ENCODE measurements around the gene SLC7A7. TPM values are rescaled to one million over a fixed set of nuclear protein-coding genes. Genes with fewer than 3 reads are reported as not detected.

The SLC7A7 gene
- total and polyA plus RNA-seq, 9 of the 15 experiments (the other 6 are each of a cell fraction or from before 2014, with no cell fraction given) = 0.07 to 0.68 (median 0.41) TPM

- TF ChIP-seq, protein P1, sequence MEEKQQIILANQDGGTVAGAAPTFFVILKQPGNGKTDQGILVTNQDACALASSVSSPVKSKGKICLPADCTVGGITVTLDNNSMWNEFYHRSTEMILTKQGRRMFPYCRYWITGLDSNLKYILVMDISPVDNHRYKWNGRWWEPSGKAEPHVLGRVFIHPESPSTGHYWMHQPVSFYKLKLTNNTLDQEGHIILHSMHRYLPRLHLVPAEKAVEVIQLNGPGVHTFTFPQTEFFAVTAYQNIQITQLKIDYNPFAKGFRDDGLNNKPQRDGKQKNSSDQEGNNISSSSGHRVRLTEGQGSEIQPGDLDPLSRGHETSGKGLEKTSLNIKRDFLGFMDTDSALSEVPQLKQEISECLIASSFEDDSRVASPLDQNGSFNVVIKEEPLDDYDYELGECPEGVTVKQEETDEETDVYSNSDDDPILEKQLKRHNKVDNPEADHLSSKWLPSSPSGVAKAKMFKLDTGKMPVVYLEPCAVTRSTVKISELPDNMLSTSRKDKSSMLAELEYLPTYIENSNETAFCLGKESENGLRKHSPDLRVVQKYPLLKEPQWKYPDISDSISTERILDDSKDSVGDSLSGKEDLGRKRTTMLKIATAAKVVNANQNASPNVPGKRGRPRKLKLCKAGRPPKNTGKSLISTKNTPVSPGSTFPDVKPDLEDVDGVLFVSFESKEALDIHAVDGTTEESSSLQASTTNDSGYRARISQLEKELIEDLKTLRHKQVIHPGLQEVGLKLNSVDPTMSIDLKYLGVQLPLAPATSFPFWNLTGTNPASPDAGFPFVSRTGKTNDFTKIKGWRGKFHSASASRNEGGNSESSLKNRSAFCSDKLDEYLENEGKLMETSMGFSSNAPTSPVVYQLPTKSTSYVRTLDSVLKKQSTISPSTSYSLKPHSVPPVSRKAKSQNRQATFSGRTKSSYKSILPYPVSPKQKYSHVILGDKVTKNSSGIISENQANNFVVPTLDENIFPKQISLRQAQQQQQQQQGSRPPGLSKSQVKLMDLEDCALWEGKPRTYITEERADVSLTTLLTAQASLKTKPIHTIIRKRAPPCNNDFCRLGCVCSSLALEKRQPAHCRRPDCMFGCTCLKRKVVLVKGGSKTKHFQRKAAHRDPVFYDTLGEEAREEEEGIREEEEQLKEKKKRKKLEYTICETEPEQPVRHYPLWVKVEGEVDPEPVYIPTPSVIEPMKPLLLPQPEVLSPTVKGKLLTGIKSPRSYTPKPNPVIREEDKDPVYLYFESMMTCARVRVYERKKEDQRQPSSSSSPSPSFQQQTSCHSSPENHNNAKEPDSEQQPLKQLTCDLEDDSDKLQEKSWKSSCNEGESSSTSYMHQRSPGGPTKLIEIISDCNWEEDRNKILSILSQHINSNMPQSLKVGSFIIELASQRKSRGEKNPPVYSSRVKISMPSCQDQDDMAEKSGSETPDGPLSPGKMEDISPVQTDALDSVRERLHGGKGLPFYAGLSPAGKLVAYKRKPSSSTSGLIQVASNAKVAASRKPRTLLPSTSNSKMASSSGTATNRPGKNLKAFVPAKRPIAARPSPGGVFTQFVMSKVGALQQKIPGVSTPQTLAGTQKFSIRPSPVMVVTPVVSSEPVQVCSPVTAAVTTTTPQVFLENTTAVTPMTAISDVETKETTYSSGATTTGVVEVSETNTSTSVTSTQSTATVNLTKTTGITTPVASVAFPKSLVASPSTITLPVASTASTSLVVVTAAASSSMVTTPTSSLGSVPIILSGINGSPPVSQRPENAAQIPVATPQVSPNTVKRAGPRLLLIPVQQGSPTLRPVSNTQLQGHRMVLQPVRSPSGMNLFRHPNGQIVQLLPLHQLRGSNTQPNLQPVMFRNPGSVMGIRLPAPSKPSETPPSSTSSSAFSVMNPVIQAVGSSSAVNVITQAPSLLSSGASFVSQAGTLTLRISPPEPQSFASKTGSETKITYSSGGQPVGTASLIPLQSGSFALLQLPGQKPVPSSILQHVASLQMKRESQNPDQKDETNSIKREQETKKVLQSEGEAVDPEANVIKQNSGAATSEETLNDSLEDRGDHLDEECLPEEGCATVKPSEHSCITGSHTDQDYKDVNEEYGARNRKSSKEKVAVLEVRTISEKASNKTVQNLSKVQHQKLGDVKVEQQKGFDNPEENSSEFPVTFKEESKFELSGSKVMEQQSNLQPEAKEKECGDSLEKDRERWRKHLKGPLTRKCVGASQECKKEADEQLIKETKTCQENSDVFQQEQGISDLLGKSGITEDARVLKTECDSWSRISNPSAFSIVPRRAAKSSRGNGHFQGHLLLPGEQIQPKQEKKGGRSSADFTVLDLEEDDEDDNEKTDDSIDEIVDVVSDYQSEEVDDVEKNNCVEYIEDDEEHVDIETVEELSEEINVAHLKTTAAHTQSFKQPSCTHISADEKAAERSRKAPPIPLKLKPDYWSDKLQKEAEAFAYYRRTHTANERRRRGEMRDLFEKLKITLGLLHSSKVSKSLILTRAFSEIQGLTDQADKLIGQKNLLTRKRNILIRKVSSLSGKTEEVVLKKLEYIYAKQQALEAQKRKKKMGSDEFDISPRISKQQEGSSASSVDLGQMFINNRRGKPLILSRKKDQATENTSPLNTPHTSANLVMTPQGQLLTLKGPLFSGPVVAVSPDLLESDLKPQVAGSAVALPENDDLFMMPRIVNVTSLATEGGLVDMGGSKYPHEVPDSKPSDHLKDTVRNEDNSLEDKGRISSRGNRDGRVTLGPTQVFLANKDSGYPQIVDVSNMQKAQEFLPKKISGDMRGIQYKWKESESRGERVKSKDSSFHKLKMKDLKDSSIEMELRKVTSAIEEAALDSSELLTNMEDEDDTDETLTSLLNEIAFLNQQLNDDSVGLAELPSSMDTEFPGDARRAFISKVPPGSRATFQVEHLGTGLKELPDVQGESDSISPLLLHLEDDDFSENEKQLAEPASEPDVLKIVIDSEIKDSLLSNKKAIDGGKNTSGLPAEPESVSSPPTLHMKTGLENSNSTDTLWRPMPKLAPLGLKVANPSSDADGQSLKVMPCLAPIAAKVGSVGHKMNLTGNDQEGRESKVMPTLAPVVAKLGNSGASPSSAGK (IDR thresholded peaks at IDR 0.05) = peak; percentile 95
- TF ChIP-seq TCF15 (CRISPR knock-in tag; IDR thresholded peaks at IDR 0.05) (no peak), XRCC5 (IDR thresholded peaks at IDR 0.05; ENCODE audit: low read depth, low read length) (no peak), ZNF589 (CRISPR knock-in tag; IDR thresholded peaks at IDR 0.05; ENCODE audit: low read depth) (peak; percentile 77; the same call in 1 of the 2 replicates), CCNT2 (IDR thresholded peaks at IDR 0.05; ENCODE audit: borderline replicate concordance, extremely low read depth, insufficient read length, low read depth, low read length) (no peak), NBN (IDR thresholded peaks at IDR 0.05; ENCODE audit: low read depth) (no peak; the same call in none of the 2 replicates), TEAD1 (CRISPR knock-in tag; IDR thresholded peaks at IDR 0.05) (peak in 1 of 2 experiments; percentile 47; a peak in 1 of 4 replicates), DACH1 (IDR thresholded peaks at IDR 0.05; ENCODE audit: partially characterized antibody) (no peak), ZKSCAN1 (IDR thresholded peaks at IDR 0.05; ENCODE audit: low read depth, low read length) (no peak), SAFB (IDR thresholded peaks at IDR 0.05; ENCODE audit: borderline replicate concordance, low read depth, low read length) (no peak), ZFP91 (CRISPR knock-in tag; IDR thresholded peaks at IDR 0.05) (no peak)
These were observed 48.5 kb downstream of the SLC7A7 start, which contains the start of gene OXA1L (continued) for GRCh38 chr14:22766457-22767322.
